CD4-positive, alpha-beta T cell treated with Interleukin-6 at 100 ng/mL for 8 hours (primary cell): ENCODE results near the gene SLC25A1.

Experiments
- DNase-seq: peaks from one replicate; pipeline ENCODE4 v3.0.0-alpha.2; 2020; ENCODE audit warnings: mixed read lengths, low spot score

Gene SLC25A1

GRCh38 chr22:19180740-19181410 lies 2.3 kb upstream of the SLC25A1 start:
- no peak for DNase-seq

- no peak for DNase-seq
These were observed 1.7 kb upstream of the SLC25A1 start for GRCh38 chr22:19180234-19180633.

GRCh38 chr22:19179497-19180048 lies 1.0 kb upstream of the SLC25A1 start:
- peak; percentile 50 for DNase-seq

- peak; percentile 39 for DNase-seq
These were observed 375 bp downstream of the SLC25A1 start for GRCh38 chr22:19178065-19178656.

GRCh38 chr22:19177164-19178064 lies 1.1 kb downstream of the SLC25A1 start:
- no peak for DNase-seq

- DNase-seq: no peak
These were observed 1.8 kb downstream of the SLC25A1 start for GRCh38 chr22:19176732-19177131.

GRCh38 chr22:19176175-19176643 lies 2.3 kb downstream of the SLC25A1 start:
- no peak for DNase-seq

- no peak for DNase-seq
These were observed 2.8 kb downstream of the SLC25A1 start for GRCh38 chr22:19175602-19176174.

GRCh38 chr22:19175026-19175601 lies 3.4 kb downstream of the SLC25A1 start:
- no peak for DNase-seq

GRCh38 chr22:19174106-19175025 lies 4.2 kb downstream of the SLC25A1 start:
- DNase-seq: no peak

GRCh38 chr22:19173047-19174035 lies 5.2 kb downstream of the SLC25A1 start:
- no peak for DNase-seq

GRCh38 chr22:19172213-19173046 lies 6.1 kb downstream of the SLC25A1 start:
- no peak for DNase-seq

GRCh38 chr22:19169947-19170318 lies 8.6 kb downstream of the SLC25A1 start:
- DNase-seq: no peak

GRCh38 chr22:19169002-19169946 lies 9.3 kb downstream of the SLC25A1 start:
- DNase-seq: no peak

GRCh38 chr22:19168088-19168890 lies 10.2 kb downstream of the SLC25A1 start:
- DNase-seq: no peak

- no peak for DNase-seq
These were observed 11.2 kb downstream of the SLC25A1 start for GRCh38 chr22:19167106-19167869.
